Gastroesophageal sphincter (tissue), 4 donors: Measurements from ENCODE around the gene BTBD18. TPM values are rescaled to one million over a fixed set of nuclear protein-coding genes. Genes with fewer than 3 reads are reported as not detected.
A peak's percentile ranks its signal among the peaks of the same experiment; 100 is the strongest.
"Not testable (repeated sequence)": the region's sequence is repeated elsewhere in the genome, so short reads cannot be mapped to it uniquely, and the experiment has no call there.

Experiments used
- ATAC-seq: fragments of 150-250 bp; one replicate; pipeline ENCODE4 v1.9.1; 2016; ENCODE audit warnings: mild to moderate bottlenecking, moderate library complexity
- H3K27ac ChIP-seq, 4 donors: fragments of 200-600 bp; sonication (generic) in 3 of 4; 1 replicate in 3 of 4; 2 replicates in 1 of 4; pipeline ENCODE4 v1.5.1; 2016 to 2019
- H3K27me3 ChIP-seq: fragments of 200-600 bp; sonication (generic); one replicate; pipeline ENCODE4 v1.5.1; 2019
- H3K36me3 ChIP-seq, 2 donors: fragments of 200-600 bp; sonication (generic); one replicate each; pipeline ENCODE4 v1.5.1; 2019; ENCODE audit warnings: control low read depth in 1 of 2
- H3K4me1 ChIP-seq, 3 donors: fragments of 200-600 bp; sonication (generic); 1 replicate in 2 of 3; 2 replicates in 1 of 3; pipeline ENCODE4 v1.5.1; 2016 to 2019; ENCODE audit warnings: control low read depth in 2 of 3
- H3K4me3 ChIP-seq, 2 donors: fragments of 200-600 bp; sonication (generic); one replicate each; pipeline ENCODE4 v1.5.1; 2019; ENCODE audit warnings: mild to moderate bottlenecking in 1 of 2, moderate library complexity in 1 of 2
- H3K9me3 ChIP-seq, 3 donors: fragments of 200-600 bp; sonication (generic); one replicate each; pipeline ENCODE4 v1.5.1; 2017 to 2019; ENCODE audit warnings: control low read depth in 2 of 3
- EP300 ChIP-seq: sonication (generic); formaldehyde crosslinking; IDR thresholded peaks from one replicate; pipeline ENCODE4 v1.6.1; 2017; ENCODE audit warnings: antibody characterized with exemption, mild to moderate bottlenecking
- POLR2A ChIP-seq, 2 donors: fragments of 450-650 bp; IDR thresholded peaks; one replicate each; pipeline ENCODE4 v1.6.1; 2017; ENCODE audit warnings: antibody characterized with exemption in 2 of 2, mild to moderate bottlenecking in 2 of 2, moderate library complexity in 1 of 2
- POLR2AphosphoS5 ChIP-seq: sonication (generic); formaldehyde crosslinking; IDR thresholded peaks from one replicate; pipeline ENCODE4 v1.6.1; 2017; ENCODE audit warnings: antibody characterized with exemption
- WGBS, 2 donors: methylation state at CpG; one replicate each; pipeline ENCODE4 v1.1.5; 2018; ENCODE audit warnings: low coverage in 1 of 2; 5-methylcytosine and 5-hydroxymethylcytosine counted together
- total RNA-seq, 4 donors: library from RNA; depleted of rRNA; stranded (reverse); fragments of >200 nt; gene quantifications; one replicate each; pipeline ENCODE4 v1.1.0, GENCODE V29; 2016
- TF ChIP-seq, protein P1 (sequence below), 4 experiments: fragments of 200-600 bp in 2 of 4; fragments of 450-650 bp in 2 of 4; sonication (generic) in 1 of 4; IDR thresholded peaks; one replicate each; pipeline ENCODE4 v1.5.1; 2017 to 2019; ENCODE audit warnings: antibody characterized with exemption in 4 of 4, mild to moderate bottlenecking in 2 of 4, moderate library complexity in 2 of 4

BTBD18 gene
- total RNA-seq, 4 donors from 2014 or later, result not detected

DNA sequence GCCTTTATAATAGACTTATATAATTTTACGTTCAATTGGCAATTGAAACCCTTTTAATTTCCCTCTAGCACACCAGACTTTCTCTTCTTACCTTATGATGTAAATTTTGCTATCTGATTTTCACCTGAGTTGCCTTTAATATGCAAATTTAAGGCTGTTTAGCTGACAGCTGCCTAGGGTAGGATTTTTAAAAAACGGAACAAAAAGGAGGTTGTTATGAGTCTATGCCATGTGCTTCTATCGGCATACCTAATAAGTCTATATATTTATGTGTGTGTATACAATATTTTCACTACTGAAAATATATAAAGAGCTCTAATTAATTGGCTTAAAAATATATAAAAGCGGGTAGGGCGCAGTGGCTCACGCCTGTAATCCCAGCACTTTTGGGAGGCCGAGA is 22.1 kb downstream of the BTBD18 start:
- no peak overlapping the region for H3K4me3 ChIP-seq
- no peaks in the 10 kb centered on the region for H3K4me1 ChIP-seq
- no peaks in the 10 kb centered on the region for H3K9me3 ChIP-seq
- WGBS, 2 donors, result 86 to 87% methylated on average over 6 to 7 of the region's 7 CpGs
- TF ChIP-seq EP300 (no peak), POLR2A (IDR thresholded peaks at IDR 0.05) (no peak), POLR2AphosphoS5 (no peak)
- TF ChIP-seq, protein P1, sequence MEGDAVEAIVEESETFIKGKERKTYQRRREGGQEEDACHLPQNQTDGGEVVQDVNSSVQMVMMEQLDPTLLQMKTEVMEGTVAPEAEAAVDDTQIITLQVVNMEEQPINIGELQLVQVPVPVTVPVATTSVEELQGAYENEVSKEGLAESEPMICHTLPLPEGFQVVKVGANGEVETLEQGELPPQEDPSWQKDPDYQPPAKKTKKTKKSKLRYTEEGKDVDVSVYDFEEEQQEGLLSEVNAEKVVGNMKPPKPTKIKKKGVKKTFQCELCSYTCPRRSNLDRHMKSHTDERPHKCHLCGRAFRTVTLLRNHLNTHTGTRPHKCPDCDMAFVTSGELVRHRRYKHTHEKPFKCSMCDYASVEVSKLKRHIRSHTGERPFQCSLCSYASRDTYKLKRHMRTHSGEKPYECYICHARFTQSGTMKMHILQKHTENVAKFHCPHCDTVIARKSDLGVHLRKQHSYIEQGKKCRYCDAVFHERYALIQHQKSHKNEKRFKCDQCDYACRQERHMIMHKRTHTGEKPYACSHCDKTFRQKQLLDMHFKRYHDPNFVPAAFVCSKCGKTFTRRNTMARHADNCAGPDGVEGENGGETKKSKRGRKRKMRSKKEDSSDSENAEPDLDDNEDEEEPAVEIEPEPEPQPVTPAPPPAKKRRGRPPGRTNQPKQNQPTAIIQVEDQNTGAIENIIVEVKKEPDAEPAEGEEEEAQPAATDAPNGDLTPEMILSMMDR (IDR thresholded peaks at IDR 0.05), result no peak
- no peaks in the 10 kb centered on the region for H3K27me3 ChIP-seq
- no peak overlapping the region for H3K27ac ChIP-seq
- no peak for ATAC-seq
- peaks cover 0 to 11% of the 10 kb centered on the region in 2 donors for H3K36me3 ChIP-seq

DNA sequence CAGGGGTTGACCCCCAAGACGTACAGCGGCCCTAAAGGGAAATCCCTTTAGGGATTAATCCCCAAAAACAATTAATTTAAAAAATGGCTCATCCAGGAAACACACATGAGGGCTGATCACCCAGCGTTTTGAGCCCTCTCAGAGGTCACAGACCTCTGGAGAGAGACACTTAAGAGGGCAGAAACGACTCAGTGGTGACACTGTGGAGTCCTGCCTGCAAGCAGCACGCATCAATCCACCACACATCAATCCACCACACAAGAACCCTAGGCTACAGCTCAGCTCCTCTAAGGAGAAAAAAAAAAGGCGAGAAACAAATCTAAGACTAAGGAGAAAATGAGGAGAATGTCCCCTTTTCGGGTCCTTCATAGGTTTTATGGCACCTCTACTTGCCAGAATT is 22.8 kb downstream of the BTBD18 start:
- Histone ChIP-seq H3K27me3 (no peaks in the 10 kb centered on the region), H3K9me3 (no peaks in the 10 kb centered on the region), H3K27ac (no peak overlapping the region), H3K4me1 (no peaks in the 10 kb centered on the region), H3K36me3 (peaks cover 0 to 8% of the 10 kb centered on the region in 2 donors), H3K4me3 (no peak overlapping the region)
- TF ChIP-seq EP300 (no peak), POLR2A (IDR thresholded peaks at IDR 0.05) (no peak), POLR2AphosphoS5 (no peak)
- TF ChIP-seq, protein P1 (IDR thresholded peaks at IDR 0.05), result no peak
- 67 to 93% methylated on average over 3 to 5 of the region's 7 CpGs for WGBS, 2 donors
- ATAC-seq, result no peak

DNA sequence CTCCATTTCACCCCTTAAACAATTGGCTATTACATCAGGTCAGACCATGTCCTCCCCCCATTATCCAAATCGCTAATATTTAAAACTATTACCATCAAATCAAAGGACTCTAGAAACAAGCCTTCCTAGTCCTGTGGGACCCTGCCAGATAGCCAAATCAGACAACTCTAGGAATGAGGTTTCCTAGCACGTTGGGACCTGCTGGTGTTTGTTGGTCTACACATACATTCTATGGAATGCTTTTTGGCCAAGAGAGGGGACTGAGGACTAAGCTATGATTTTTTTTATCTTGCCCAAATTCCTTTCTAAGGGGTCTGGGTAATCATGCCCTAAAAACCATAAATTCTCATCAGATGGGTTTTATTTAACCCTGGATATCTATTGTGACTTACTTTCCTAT is 24.4 kb downstream of the BTBD18 start:
- TF ChIP-seq POLR2A (IDR thresholded peaks at IDR 0.05) (no peak), POLR2AphosphoS5 (no peak), EP300 (no peak)
- TF ChIP-seq, protein P1 (IDR thresholded peaks at IDR 0.05), result no peak
- H3K36me3 ChIP-seq, result peaks cover 0 to 16% of the 10 kb centered on the region in 2 donors
- H3K9me3 ChIP-seq, result no peaks in the 10 kb centered on the region
- H3K4me3 ChIP-seq, result no peak overlapping the region
- H3K27ac ChIP-seq, result no peak overlapping the region
- no peak for ATAC-seq
- 57 to 60% methylated on average over 2 of the region's 2 CpGs for WGBS, 2 donors
- H3K27me3 ChIP-seq, result no peaks in the 10 kb centered on the region
- no peaks in the 10 kb centered on the region for H3K4me1 ChIP-seq

DNA sequence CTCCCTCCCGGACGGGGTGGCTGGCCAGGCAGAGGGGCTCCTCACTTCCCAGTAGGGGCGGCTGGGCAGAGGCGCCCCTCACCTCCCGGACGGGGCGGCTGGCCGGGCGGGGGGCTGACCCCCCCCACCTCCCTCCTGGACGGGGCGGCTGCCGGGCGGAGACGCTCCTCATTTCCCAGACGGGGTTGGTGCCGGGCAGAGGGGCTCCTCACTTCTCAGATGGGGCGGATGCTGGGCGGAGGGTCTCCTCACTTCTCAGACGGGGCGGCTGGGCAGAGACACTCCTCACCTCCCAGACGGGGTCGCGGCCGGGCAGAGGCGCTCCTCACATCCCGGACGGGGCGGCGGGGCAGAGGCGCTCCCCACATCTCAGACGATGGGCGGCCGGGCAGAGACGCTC is 34.9 kb downstream of the BTBD18 start:
- not testable (repeated sequence) for H3K27me3 ChIP-seq
- WGBS, 2 donors, result no CpG with 5 or more reads among the region's 34 CpGs

DNA sequence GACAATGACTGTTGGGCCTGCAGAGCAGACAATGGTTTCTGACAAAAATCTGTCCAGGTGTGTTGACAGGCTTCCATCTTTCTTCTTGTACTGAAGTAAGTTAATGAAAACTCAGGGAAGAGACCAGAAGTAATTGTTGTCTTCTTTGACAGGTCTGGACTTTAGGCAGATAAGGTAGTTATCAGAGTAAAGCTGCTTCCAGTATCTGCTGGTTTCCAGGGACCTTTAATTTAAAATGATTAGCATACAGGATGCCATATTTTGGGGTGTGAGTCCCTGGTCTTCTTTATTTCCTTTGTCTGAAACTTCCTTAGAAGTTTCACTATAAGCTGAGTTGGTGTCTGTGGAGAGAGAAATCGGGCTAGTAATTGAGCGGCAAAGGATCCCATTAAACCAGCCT is 37.8 kb downstream of the BTBD18 start:
- Histone ChIP-seq H3K27ac (no peak overlapping the region), H3K36me3 (peaks cover 0 to 14% of the 10 kb centered on the region in 2 donors), H3K4me1 (peaks cover 9 to 50% (median 25%) of the 10 kb centered on the region in 3 donors), H3K9me3 (no peaks in the 10 kb centered on the region), H3K4me3 (peak overlapping the region in 1 of 2 donors; percentile 82), H3K27me3 (no peaks in the 10 kb centered on the region)
- ATAC-seq, result no peak
- WGBS, 2 donors, result 89% methylated on average over 2 of the region's 2 CpGs; no CpG with 5 or more reads in 1 of the 2 donors
- no peak for TF ChIP-seq POLR2A (IDR thresholded peaks at IDR 0.05)
- no peak for TF ChIP-seq EP300
- TF ChIP-seq POLR2AphosphoS5, result no peak
- TF ChIP-seq, protein P1 (IDR thresholded peaks at IDR 0.05), result no peak

More for the DNA sequence above, 34.9 kb downstream of the BTBD18 start:
- peaks cover 0 to 33% of the 10 kb centered on the region in 2 donors for H3K36me3 ChIP-seq
- H3K9me3 ChIP-seq, H3K27ac ChIP-seq, ATAC-seq, H3K4me3 ChIP-seq: not testable (repeated sequence)
- H3K4me1 ChIP-seq, result peaks cover 9 to 26% (median 19%) of the 10 kb centered on the region in 3 donors
